SJSA1 (cell line): ENCODE measurements around the gene GALT. TPM values are rescaled to one million over a fixed set of nuclear protein-coding genes. Genes with fewer than 3 reads are reported as not detected.

Experiments used
- DNase-seq, 2 experiments: peaks; one replicate each; pipeline ENCODE4 v3.0.0-alpha.2; 2015 to 2020; ENCODE audit warnings: low spot score in 2 of 2, low read depth in 1 of 2
- H3K27ac ChIP-seq: fragments of 250-450 bp; sonication (Bioruptor Pico); 2 replicates; pipeline ENCODE4 v1.5.1; 2020; ENCODE audit warnings: mild to moderate bottlenecking, moderate library complexity
- H3K27me3 ChIP-seq: fragments of 250-450 bp; sonication (Bioruptor Pico); replicated peaks from 2 replicates; pipeline ENCODE4 v1.5.1; 2020; ENCODE audit warnings: mild to moderate bottlenecking, moderate library complexity
- H3K36me3 ChIP-seq: fragments of 250-450 bp; sonication (Bioruptor Pico); 2 replicates; pipeline ENCODE4 v1.5.1; 2020; ENCODE audit warnings: mild to moderate bottlenecking
- H3K4me1 ChIP-seq: fragments of 250-450 bp; sonication (Bioruptor Pico); replicated peaks from 2 replicates; pipeline ENCODE4 v1.6.1; 2021; ENCODE audit warnings: mild to moderate bottlenecking
- H3K4me3 ChIP-seq: fragments of 250-450 bp; sonication (Bioruptor Pico); 2 replicates; pipeline ENCODE4 v1.5.1; 2020; ENCODE audit warnings: mild to moderate bottlenecking
- H3K9me3 ChIP-seq: fragments of 250-450 bp; sonication (Bioruptor Pico); replicated peaks from 2 replicates; pipeline ENCODE4 v1.5.1; 2020; ENCODE audit warnings: mild to moderate bottlenecking
- total RNA-seq: library from RNA; depleted of rRNA; stranded (reverse); fragments of >200 nt; shearing (Covaris generic); gene quantifications from 2 replicates; pipeline ENCODE4 v1.2.3, GENCODE V29; 2014; rRNA removed

The GALT gene
- total RNA-seq, 1 experiment from 2014 or later, result 9.0 TPM

- Histone ChIP-seq H3K4me1 (no peaks in the 10 kb centered on the region), H3K4me3 (no peak overlapping the region), H3K36me3 (no peaks in the 10 kb centered on the region), H3K27ac (no peak overlapping the region), H3K9me3 (no peaks in the 10 kb centered on the region), H3K27me3 (no peaks in the 10 kb centered on the region)
- DNase-seq, result no peak
These were observed 42.6 kb downstream of the GALT start for GRCh38 chr9:34689116-34689470.

- Histone ChIP-seq H3K36me3 (no peaks in the 10 kb centered on the region), H3K9me3 (no peaks in the 10 kb centered on the region), H3K4me1 (no peaks in the 10 kb centered on the region), H3K4me3 (no peak overlapping the region), H3K27ac (no peak overlapping the region), H3K27me3 (no peaks in the 10 kb centered on the region)
- no peak for DNase-seq
These were observed 43.0 kb downstream of the GALT start for GRCh38 chr9:34689512-34689911.

- Histone ChIP-seq H3K9me3 (no peaks in the 10 kb centered on the region), H3K27me3 (no peaks in the 10 kb centered on the region), H3K27ac (no peak within 1 kb of the TSS), H3K4me1 (no peaks in the 10 kb centered on the region), H3K4me3 (no peak within 1 kb of the TSS), H3K36me3 (no peaks in the 10 kb centered on the region)
- DNase-seq, result no peak
These were observed 44.8 kb downstream of the GALT start, which contains the start of gene CCL19 for GRCh38 chr9:34690983-34691935. Gene CCL19 (minus strand): TSS chr9:34691276. CDS start chr9:34691139, 137 bp downstream.

- Histone ChIP-seq H3K4me1 (no peaks in the 10 kb centered on the region), H3K4me3 (no peak overlapping the region), H3K27me3 (no peaks in the 10 kb centered on the region), H3K36me3 (no peaks in the 10 kb centered on the region), H3K27ac (no peak overlapping the region), H3K9me3 (no peaks in the 10 kb centered on the region)
- no peak for DNase-seq
These were observed 45.5 kb downstream of the GALT start for GRCh38 chr9:34691936-34692315.

- Histone ChIP-seq H3K27me3 (no peaks in the 10 kb centered on the region), H3K4me3 (no peak overlapping the region), H3K4me1 (no peaks in the 10 kb centered on the region), H3K9me3 (no peaks in the 10 kb centered on the region), H3K36me3 (no peaks in the 10 kb centered on the region), H3K27ac (no peak overlapping the region)
- no peak for DNase-seq
These were observed 47.1 kb downstream of the GALT start for GRCh38 chr9:34693560-34693959.

GRCh38 chr9:34694811-34695210 lies 48.3 kb downstream of the GALT start:
- Histone ChIP-seq H3K4me1 (no peaks in the 10 kb centered on the region), H3K4me3 (no peak overlapping the region), H3K36me3 (no peaks in the 10 kb centered on the region), H3K27me3 (no peaks in the 10 kb centered on the region), H3K9me3 (no peaks in the 10 kb centered on the region), H3K27ac (no peak overlapping the region)
- DNase-seq, result no peak

Other genes with a start within 250 kb of the GALT start
- gene FAM219A, start 188.1 kb upstream of the GALT start, total RNA-seq, result 6.5 and 13.3 TPM in 2 replicates
- gene DNAI1, start 187.9 kb upstream of the GALT start, total RNA-seq, result not detected in 2 replicates
- not detected in 2 replicates for gene ENHO, start 123.7 kb upstream of the GALT start, total RNA-seq
- not detected in 2 replicates for gene CNTFR, start 57.0 kb upstream of the GALT start, total RNA-seq
- 12.3 and 15.6 TPM in 2 replicates for gene RPP25L, start 34.6 kb upstream of the GALT start, total RNA-seq
- 70.6 and 110 TPM in 2 replicates for gene DCTN3, start 26.2 kb upstream of the GALT start, total RNA-seq
- gene ARID3C, start 17.6 kb upstream of the GALT start, total RNA-seq, result not detected in 2 replicates
- 31.9 and 38.6 TPM in 2 replicates for gene SIGMAR1, start 8.9 kb upstream of the GALT start, total RNA-seq
- 16.4 and 34.4 TPM in 2 replicates for gene IL11RA, start 5.5 kb downstream of the GALT start, total RNA-seq
- gene CCL27, start 16.0 kb downstream of the GALT start, total RNA-seq, result not detected in 2 replicates
- gene CCL19, start 44.6 kb downstream of the GALT start, total RNA-seq, result not detected in 2 replicates
- gene CCL21, start 63.5 kb downstream of the GALT start, total RNA-seq, result not detected in 2 replicates